Renal cortex interstitium (tissue), 15 donors: ENCODE data around the gene RAB18. TPM values are rescaled to one million over a fixed set of nuclear protein-coding genes. Genes with fewer than 3 reads are reported as not detected.
"Not testable (repeated sequence)": the region's sequence is repeated elsewhere in the genome, so short reads cannot be mapped to it uniquely, and the experiment has no call there.

Experiments used
- DNase-seq, 11 donors: peaks; one replicate each; pipeline ENCODE4 v3.0.0-alpha.2; 2013; ENCODE audit warnings: low read depth in 9 of 11, low spot score in 4 of 11; ENCODE audit errors: extremely low read depth in 1 of 11
- long read RNA-seq, 16 experiments: transcript quantifications; one replicate each; lab custom pipeline, GENCODE V29; 2026
- polyA plus RNA-seq, 3 donors: library from polyadenylated mRNA; unstranded; fragments of 120-200 nt; gene quantifications; one replicate each; pipeline ENCODE4 v1.2.1, GENCODE V29; 2013; ENCODE audit not compliant: insufficient read length in 3 of 3

Gene RAB18
- 100 to 1,000 TPM; 109 to 130 (median 112) TPM for polyA plus RNA-seq
- long read RNA-seq, donor 1, full-length matches to known transcripts = 29 of 41 reads
- long read RNA-seq, donor 1, partial matches to known transcripts = 12 of 41 reads
- long read RNA-seq, donor 1, other reads (novel, unspliced or antisense) = 0 of 41 reads
- long read RNA-seq, donor 2, full-length matches to known transcripts = 15 of 21 reads
- long read RNA-seq, donor 2, partial matches to known transcripts = 6 of 21 reads
- long read RNA-seq, donor 2, other reads (novel, unspliced or antisense) = 0 of 21 reads
- long read RNA-seq, donor 3, full-length matches to known transcripts = 33 of 39 reads
- long read RNA-seq, donor 3, partial matches to known transcripts = 6 of 39 reads
- long read RNA-seq, donor 3, other reads (novel, unspliced or antisense) = 0 of 39 reads
- long read RNA-seq, donor 4, full-length matches to known transcripts = 24 of 42 reads
- long read RNA-seq, donor 4, partial matches to known transcripts = 18 of 42 reads
- long read RNA-seq, donor 4, other reads (novel, unspliced or antisense) = 0 of 42 reads
- long read RNA-seq, donor 5 = 0 reads
- long read RNA-seq, donor 6, full-length matches to known transcripts = 21 of 26 reads
- long read RNA-seq, donor 6, partial matches to known transcripts = 5 of 26 reads
- long read RNA-seq, donor 6, other reads (novel, unspliced or antisense) = 0 of 26 reads
- long read RNA-seq, donor 7, full-length matches to known transcripts = 32 of 37 reads
- long read RNA-seq, donor 7, partial matches to known transcripts = 5 of 37 reads
- long read RNA-seq, donor 7, other reads (novel, unspliced or antisense) = 0 of 37 reads
- long read RNA-seq, donor 8, full-length matches to known transcripts = 42 of 56 reads
- long read RNA-seq, donor 8, partial matches to known transcripts = 14 of 56 reads
- long read RNA-seq, donor 8, other reads (novel, unspliced or antisense) = 0 of 56 reads
- long read RNA-seq, donor 9, full-length matches to known transcripts = 22 of 33 reads
- long read RNA-seq, donor 9, partial matches to known transcripts = 11 of 33 reads
- long read RNA-seq, donor 9, other reads (novel, unspliced or antisense) = 0 of 33 reads
- long read RNA-seq, donor 10, full-length matches to known transcripts = 28 of 33 reads
- long read RNA-seq, donor 10, partial matches to known transcripts = 5 of 33 reads
- long read RNA-seq, donor 10, other reads (novel, unspliced or antisense) = 0 of 33 reads
- long read RNA-seq, donor 11, full-length matches to known transcripts = 24 of 35 reads
- long read RNA-seq, donor 11, partial matches to known transcripts = 11 of 35 reads
- long read RNA-seq, donor 11, other reads (novel, unspliced or antisense) = 0 of 35 reads
- long read RNA-seq, donor 12, full-length matches to known transcripts = 11 of 11 reads
- long read RNA-seq, donor 12, partial matches to known transcripts = 0 of 11 reads
- long read RNA-seq, donor 12, other reads (novel, unspliced or antisense) = 0 of 11 reads
- long read RNA-seq, donor 13 = 0 reads
- long read RNA-seq, donor 14, full-length matches to known transcripts = 26 of 51 reads
- long read RNA-seq, donor 14, partial matches to known transcripts = 25 of 51 reads
- long read RNA-seq, donor 14, other reads (novel, unspliced or antisense) = 0 of 51 reads
- long read RNA-seq, donor 15, full-length matches to known transcripts = 11 of 11 reads
- long read RNA-seq, donor 15, partial matches to known transcripts = 0 of 11 reads
- long read RNA-seq, donor 15, other reads (novel, unspliced or antisense) = 0 of 11 reads
- long read RNA-seq, donor 16, full-length matches to known transcripts = 74 of 110 reads
- long read RNA-seq, donor 16, partial matches to known transcripts = 36 of 110 reads
- long read RNA-seq, donor 16, other reads (novel, unspliced or antisense) = 0 of 110 reads

GRCh38 chr10:27504007-27504807, at the start of gene RAB18:
TSS of gene RAB18 (plus strand) at chr10:27504304. CDS start at chr10:27504370, 66 bp downstream.
- DNase-seq = peak; percentile 92 to 98 (median 97)

GRCh38 chr10:27454837-27455236, 49.3 kb upstream of the RAB18 start:
- no peak for DNase-seq

GRCh38 chr10:27457261-27457945, 46.7 kb upstream of the RAB18 start:
- no peak for DNase-seq

DNA sequence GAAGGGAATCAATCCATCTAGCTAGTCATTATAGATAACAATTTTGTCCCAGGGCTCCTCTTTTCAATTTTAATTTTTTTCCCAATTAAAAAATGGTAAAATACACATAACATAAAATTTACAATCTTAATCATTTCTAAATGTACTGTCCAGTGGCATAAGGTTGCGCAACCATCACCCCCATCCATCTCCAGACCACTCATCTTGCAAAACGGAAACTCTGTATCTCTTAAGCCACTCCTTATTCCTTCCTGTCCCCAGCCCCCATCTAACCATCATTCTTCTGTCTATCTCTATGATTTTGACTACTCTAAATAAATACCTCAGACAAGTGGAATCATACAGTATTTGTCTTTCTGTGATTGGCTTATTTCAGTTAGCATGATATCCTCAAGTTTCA, 46.1 kb upstream of the RAB18 start:
- no peak for DNase-seq

- DNase-seq = no peak
Measured at GRCh38 chr10:27461312-27461711, 42.8 kb upstream of the RAB18 start.

- DNase-seq = no peak
Measured at GRCh38 chr10:27463961-27464360, 40.1 kb upstream of the RAB18 start.

GRCh38 chr10:27464993-27465392, 39.1 kb upstream of the RAB18 start:
- DNase-seq = no peak

- not testable (repeated sequence) for DNase-seq
Measured at GRCh38 chr10:27465596-27465995, 38.5 kb upstream of the RAB18 start.

- no peak for DNase-seq
Measured at GRCh38 chr10:27470885-27471284, 33.2 kb upstream of the RAB18 start.

DNA sequence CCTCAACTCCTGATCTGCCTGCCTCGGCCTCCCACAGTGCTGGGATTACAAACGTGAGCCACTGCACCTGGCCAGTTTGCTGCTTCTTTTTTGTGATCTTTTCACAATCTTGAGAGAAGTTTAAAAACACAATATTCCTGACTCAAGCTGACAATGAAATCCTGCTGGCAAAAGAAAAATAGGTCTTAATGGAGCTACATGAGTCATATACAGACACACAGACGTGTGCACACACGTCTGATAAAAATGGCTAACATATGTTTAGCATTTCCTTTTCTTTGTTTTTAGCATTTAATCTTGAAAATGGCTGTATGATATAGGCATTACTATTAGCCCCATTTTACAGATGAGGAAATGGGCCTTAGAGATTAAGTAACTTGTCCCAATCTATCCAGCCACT, 29.4 kb upstream of the RAB18 start:
- no peak for DNase-seq

DNA sequence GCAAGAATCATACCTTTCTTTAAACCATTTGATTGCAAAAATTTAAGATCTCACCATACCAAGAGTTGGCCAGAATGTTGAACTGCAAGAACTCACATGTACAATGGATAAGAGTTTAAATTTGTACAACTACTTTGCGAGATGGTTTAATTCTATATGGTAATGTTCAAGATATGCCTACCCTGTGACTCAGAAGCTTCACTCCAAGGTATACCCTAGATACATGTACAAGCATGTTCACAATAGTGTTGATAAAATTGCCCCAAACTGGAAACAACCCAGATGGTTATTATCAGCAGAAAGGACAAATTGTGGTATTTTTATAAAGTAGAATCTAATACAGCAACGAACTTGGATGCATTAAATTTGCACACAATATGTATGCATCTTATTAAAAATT, 25.1 kb upstream of the RAB18 start:
- no peak for DNase-seq

DNA sequence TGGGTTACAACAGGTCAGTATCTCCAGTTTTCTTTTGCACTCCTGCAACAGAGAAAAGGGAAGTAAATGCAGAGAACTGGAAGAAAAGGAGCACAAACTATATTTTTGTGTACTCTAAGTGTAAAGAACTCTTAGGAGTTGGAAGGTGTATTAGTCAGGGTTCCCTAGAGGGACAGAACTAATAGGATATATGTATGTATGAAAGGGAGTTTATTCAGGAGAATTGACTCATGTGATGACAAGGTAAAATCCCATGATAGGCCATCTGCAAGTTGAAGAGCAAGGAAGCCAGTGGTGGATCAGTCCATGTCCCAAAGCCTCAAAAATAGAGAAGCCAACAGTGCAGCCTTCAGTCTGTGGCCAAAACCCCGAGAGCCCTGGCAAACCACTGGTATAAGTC, 22.6 kb upstream of the RAB18 start:
- DNase-seq = no peak

- DNase-seq = no peak
Measured at GRCh38 chr10:27482984-27483956, 20.8 kb upstream of the RAB18 start.

- DNase-seq = no peak
Measured at GRCh38 chr10:27485368-27485767, 18.7 kb upstream of the RAB18 start.

- DNase-seq = no peak
Measured at GRCh38 chr10:27485986-27486385, 18.1 kb upstream of the RAB18 start.

DNA sequence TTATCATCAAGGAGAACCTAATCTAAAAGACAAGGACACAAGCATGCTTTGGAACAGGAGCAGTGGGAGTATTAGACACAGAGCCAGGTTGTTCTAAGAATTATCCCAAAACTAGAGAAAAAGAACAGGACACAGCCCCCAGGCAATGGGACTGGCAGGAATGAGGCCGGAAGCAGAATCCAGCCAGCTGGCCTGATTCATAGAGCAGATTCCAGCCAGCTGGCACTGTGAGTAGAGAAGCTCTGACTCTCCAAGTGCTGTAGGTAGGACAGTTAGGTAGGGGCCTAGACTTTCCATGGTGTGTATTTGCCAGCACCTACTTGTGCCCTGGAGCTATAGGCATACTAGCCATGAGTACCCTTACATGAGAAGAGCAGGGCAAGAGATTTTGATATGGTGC, 13.3 kb upstream of the RAB18 start:
- DNase-seq = no peak
